Natural killer cell (primary cell): ENCODE data around the gene PNPT1. TPM values are rescaled to one million over a fixed set of nuclear protein-coding genes. Genes with fewer than 3 reads are reported as not detected.
A peak's percentile ranks its signal among the peaks of the same experiment; 100 is the strongest.

Source experiments
- ATAC-seq, 3 donors: fragments of 150-1000 bp in 2 of 3; fragments of 200-7000 bp in 1 of 3; cut with Tn5 transposase; 1 replicate in 1 of 3; 2 replicates in 2 of 3; pipeline ENCODE4 v1.10.0; 2021; ENCODE audit warnings: mild to moderate bottlenecking in 2 of 3, moderate library complexity in 2 of 3
- DNase-seq, 2 donors: peaks; one replicate each; pipeline versions ENCODE4 v3.0.0 to v3.0.0-alpha.2; 2013 to 2021; ENCODE audit warnings: mixed read lengths in 1 of 2
- H3K27ac ChIP-seq: one replicate; pipeline ENCODE4 v1.5.1; 2013; ENCODE audit warnings: mild to moderate bottlenecking, low read length
- H3K27me3 ChIP-seq: one replicate; pipeline ENCODE4 v1.6.1; 2013; ENCODE audit warnings: low read length; ENCODE audit not compliant: control insufficient read depth, insufficient read depth
- H3K36me3 ChIP-seq: one replicate; pipeline ENCODE4 v1.6.1; 2013; ENCODE audit warnings: low read length; ENCODE audit not compliant: control insufficient read depth, insufficient read depth
- H3K4me1 ChIP-seq: one replicate; pipeline ENCODE4 v1.6.1; 2013; ENCODE audit warnings: low read length; ENCODE audit not compliant: control insufficient read depth, insufficient read depth
- H3K4me3 ChIP-seq: one replicate; pipeline ENCODE4 v1.5.1; 2013; ENCODE audit warnings: low read length
- H3K9me3 ChIP-seq: one replicate; pipeline ENCODE4 v1.6.1; 2013; ENCODE audit warnings: low read length; ENCODE audit not compliant: control insufficient read depth, insufficient read depth
- H3K27ac Mint-ChIP-seq, 2 donors: one replicate each; pipeline ENCODE4 v1.8.0; 2022; ENCODE audit warnings: mild to moderate bottlenecking in 2 of 2, mixed read lengths in 2 of 2, moderate library complexity in 1 of 2
- H3K27me3 Mint-ChIP-seq, 2 donors: one replicate each; pipeline ENCODE4 v1.8.0; 2022; ENCODE audit warnings: low read depth in 2 of 2, mixed read lengths in 2 of 2
- H3K36me3 Mint-ChIP-seq: one replicate; pipeline ENCODE4 v1.8.0; 2022; ENCODE audit warnings: mixed read lengths
- H3K4me1 Mint-ChIP-seq, 2 donors: one replicate each; pipeline ENCODE4 v1.8.0; 2022; ENCODE audit warnings: mixed read lengths in 2 of 2
- H3K4me3 Mint-ChIP-seq: one replicate; pipeline ENCODE4 v1.8.0; 2022; ENCODE audit warnings: mild to moderate bottlenecking, moderate library complexity, mixed read lengths
- H3K9me3 Mint-ChIP-seq, 2 donors: one replicate each; pipeline ENCODE4 v1.8.0; 2022; ENCODE audit warnings: mixed read lengths in 2 of 2
- WGBS: methylation state at CpG from one replicate; pipeline ENCODE4 v1.1.7; 2013; ENCODE audit warnings: missing lambda C conversion rate; ENCODE audit not compliant: insufficient coverage; 5-methylcytosine and 5-hydroxymethylcytosine counted together
- intact Hi-C: fragments of 100-400 bp; cut with micrococcal nuclease; formaldehyde crosslinking; loops from one replicate; pipeline ENCODE4 v1.14.2; 2022
- total RNA-seq, 4 donors: library from RNA; stranded (reverse); fragments of 120-200 nt in 1 of 4; gene quantifications; one replicate each; pipeline versions ENCODE4 v1.2.3 to v1.2.4, GENCODE V29; 2013 to 2022
- TF ChIP-seq, protein P1 (sequence below): fragments of 200-600 bp; IDR thresholded peaks from one replicate; pipeline ENCODE4 v1.8.0; 2022; ENCODE audit warnings: antibody characterized with exemption

The PNPT1 gene
- total RNA-seq, 3 donors from 2014 or later (not counting 1 experiment from before 2014, with no cell fraction given): 11.3 to 14.2 (median 12.5) TPM

DNA sequence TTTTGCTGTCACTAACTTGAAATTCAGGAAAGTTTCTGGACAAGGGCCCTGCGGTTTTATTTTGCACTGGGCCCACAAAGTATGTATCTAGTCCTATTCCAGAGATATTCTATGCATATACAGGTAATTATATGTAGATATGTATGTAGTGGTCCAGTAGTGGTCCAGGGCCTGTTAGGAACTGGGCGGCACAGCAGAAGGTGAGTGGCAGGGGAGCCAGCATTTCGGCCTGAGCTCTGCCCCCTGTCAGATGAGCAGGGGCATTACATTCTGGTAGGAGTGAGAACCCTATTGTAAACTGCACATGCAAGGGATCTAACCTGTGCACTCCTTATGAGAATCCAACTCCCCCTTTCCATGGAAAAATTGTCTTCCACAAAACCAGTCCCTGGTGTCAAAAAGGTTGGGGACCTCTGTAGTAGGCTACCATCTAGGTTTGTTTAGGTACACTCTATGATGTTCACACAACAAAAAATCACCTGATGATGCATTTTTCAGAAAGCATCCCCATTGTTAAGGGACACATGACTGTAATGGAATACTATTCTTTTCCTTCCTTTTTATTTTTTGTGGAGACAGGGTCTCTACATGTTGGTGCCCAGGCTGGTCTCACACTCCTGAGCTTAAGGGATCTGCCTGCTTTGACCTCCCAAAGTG is 73.4 kb downstream of the PNPT1 start:
- Mint-ChIP-seq H3K36me3 (no peaks in the 10 kb centered on the region), H3K9me3 (no peaks in the 10 kb centered on the region), H3K27me3 (no peaks in the 10 kb centered on the region), H3K4me3 (peak overlapping the region; percentile 64), H3K4me1 (peaks cover 46 to 61% of the 10 kb centered on the region in 2 donors), H3K27ac (peak overlapping the region in 1 of 2 donors; percentile 70)
- 63% methylated on average over 3 of the region's 3 CpGs for WGBS
- Histone ChIP-seq H3K36me3 (peaks cover 6% of the 10 kb centered on the region), H3K4me1 (peaks cover 26% of the 10 kb centered on the region), H3K27ac (no peak overlapping the region), H3K4me3 (no peak overlapping the region), H3K27me3 (no peaks in the 10 kb centered on the region), H3K9me3 (no peaks in the 10 kb centered on the region)
- ATAC-seq (no peak), DNase-seq (peak in 1 of 2 donors; percentile 45)
- TF ChIP-seq, protein P1, sequence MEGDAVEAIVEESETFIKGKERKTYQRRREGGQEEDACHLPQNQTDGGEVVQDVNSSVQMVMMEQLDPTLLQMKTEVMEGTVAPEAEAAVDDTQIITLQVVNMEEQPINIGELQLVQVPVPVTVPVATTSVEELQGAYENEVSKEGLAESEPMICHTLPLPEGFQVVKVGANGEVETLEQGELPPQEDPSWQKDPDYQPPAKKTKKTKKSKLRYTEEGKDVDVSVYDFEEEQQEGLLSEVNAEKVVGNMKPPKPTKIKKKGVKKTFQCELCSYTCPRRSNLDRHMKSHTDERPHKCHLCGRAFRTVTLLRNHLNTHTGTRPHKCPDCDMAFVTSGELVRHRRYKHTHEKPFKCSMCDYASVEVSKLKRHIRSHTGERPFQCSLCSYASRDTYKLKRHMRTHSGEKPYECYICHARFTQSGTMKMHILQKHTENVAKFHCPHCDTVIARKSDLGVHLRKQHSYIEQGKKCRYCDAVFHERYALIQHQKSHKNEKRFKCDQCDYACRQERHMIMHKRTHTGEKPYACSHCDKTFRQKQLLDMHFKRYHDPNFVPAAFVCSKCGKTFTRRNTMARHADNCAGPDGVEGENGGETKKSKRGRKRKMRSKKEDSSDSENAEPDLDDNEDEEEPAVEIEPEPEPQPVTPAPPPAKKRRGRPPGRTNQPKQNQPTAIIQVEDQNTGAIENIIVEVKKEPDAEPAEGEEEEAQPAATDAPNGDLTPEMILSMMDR: peak; percentile 24
- intact Hi-C loops: no loop called here

DNA sequence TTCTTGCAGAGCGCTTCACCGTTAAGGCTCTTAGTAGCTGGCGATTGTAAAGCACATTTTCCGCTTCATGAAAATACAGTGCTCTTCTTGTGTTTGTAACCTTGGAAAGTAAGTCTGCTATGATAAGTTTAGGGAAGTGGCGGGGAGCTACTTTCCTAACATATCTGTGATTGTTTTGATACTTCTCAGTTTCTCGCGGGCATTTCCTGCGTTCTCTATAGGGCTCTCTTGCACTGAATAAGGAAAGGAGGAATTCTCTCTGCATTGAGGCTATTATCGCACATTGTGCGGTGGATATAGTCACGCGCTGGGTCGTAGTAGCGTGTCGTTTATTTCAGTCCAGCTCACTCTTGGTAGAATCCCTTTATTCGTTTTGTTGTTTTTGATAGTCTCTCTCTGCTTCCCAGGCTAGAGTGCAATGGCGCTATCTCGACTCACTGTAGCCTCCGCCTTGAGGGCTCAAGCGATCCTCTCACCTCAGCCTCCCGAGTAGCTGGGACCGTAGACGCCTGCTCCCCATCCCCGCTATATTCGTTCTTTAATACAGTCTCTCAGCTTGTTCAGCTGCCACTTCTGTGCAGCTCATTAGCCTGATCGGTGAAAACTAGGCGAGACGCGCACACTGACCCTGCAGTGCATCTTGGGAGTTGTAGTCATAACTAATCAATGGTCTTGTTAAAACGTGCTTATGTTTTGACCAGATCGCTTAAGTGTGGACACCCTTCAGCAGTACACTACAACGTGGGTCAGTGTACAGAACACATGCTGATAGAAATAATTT is 75.2 kb downstream of the PNPT1 start:
- Mint-ChIP-seq H3K27ac (no peak overlapping the region), H3K27me3 (no peaks in the 10 kb centered on the region), H3K4me1 (peaks cover 40 to 54% of the 10 kb centered on the region in 2 donors), H3K4me3 (no peak overlapping the region), H3K9me3 (no peaks in the 10 kb centered on the region), H3K36me3 (peaks cover 7% of the 10 kb centered on the region)
- TF ChIP-seq, protein P1: no peak
- DNase-seq: peak; percentile 31 to 76
- Histone ChIP-seq H3K27me3 (no peaks in the 10 kb centered on the region), H3K4me3 (peak overlapping the region; percentile 98), H3K9me3 (no peaks in the 10 kb centered on the region), H3K4me1 (peaks cover 26% of the 10 kb centered on the region), H3K36me3 (peaks cover 22% of the 10 kb centered on the region), H3K27ac (peak overlapping the region; percentile 98)
- ATAC-seq: peak in 2 of 3 donors; percentile 10 to 15
- WGBS: under 1% methylated on average over 32 of the region's 32 CpGs
- intact Hi-C loops: loop anchor here (5.0 to 10.0 kb wide), 4 partner anchors 384 to 1831 kb away; partner anchors contain the start of genes ACYP2, ASB3, CLHC1 and ERLEC1

DNA sequence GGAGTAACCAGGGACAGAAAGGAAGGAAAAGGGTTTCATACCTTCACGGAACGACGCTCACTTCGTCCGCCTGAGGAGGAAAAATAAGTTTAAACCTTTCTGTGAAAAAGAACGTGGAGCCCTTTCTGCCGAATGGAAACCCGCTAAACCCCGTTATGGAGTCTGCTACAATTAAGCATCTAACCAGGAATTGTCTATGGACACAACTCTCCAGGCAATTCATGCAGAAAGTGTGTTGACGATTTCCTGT is 75.7 kb downstream of the PNPT1 start:
- Histone ChIP-seq H3K27ac (peak overlapping the region; percentile 98), H3K9me3 (no peaks in the 10 kb centered on the region), H3K4me1 (peaks cover 26% of the 10 kb centered on the region), H3K27me3 (no peaks in the 10 kb centered on the region), H3K36me3 (peaks cover 27% of the 10 kb centered on the region), H3K4me3 (peak overlapping the region; percentile 98)
- Mint-ChIP-seq H3K9me3 (no peaks in the 10 kb centered on the region), H3K4me3 (no peak overlapping the region), H3K27me3 (no peaks in the 10 kb centered on the region), H3K4me1 (peaks cover 35 to 48% of the 10 kb centered on the region in 2 donors), H3K27ac (no peak overlapping the region), H3K36me3 (peaks cover 7% of the 10 kb centered on the region)
- DNase-seq (no peak), ATAC-seq (no peak)
- under 1% methylated on average over 10 of the region's 10 CpGs for WGBS
- intact Hi-C loops: loop anchor here (5.0 to 10.0 kb wide), 4 partner anchors 383 to 1831 kb away; partner anchors contain the start of genes ACYP2, ASB3, CLHC1 and ERLEC1
- TF ChIP-seq, protein P1: no peak
